HG03460 (cell line): ENCODE measurements around the gene DRD4.
"Not testable (repeated sequence)": the region's sequence is repeated elsewhere in the genome, so short reads cannot be mapped to it uniquely, and the experiment has no call there.

ENCODE experiments used
- ATAC-seq: cut with Tn5 transposase; IDR thresholded peaks from one replicate; pipeline ENCODE4 v1.9.1; 2021; ENCODE audit not compliant: unreplicated experiment

Gene DRD4

GRCh38 chr11:673866-674265, 36.8 kb downstream of the DRD4 start:
- ATAC-seq = no peak

- ATAC-seq = no peak
These were observed 37.3 kb downstream of the DRD4 start for GRCh38 chr11:674406-674805.

- no peak for ATAC-seq
These were observed 41.2 kb downstream of the DRD4 start for GRCh38 chr11:678297-678696.

DNA sequence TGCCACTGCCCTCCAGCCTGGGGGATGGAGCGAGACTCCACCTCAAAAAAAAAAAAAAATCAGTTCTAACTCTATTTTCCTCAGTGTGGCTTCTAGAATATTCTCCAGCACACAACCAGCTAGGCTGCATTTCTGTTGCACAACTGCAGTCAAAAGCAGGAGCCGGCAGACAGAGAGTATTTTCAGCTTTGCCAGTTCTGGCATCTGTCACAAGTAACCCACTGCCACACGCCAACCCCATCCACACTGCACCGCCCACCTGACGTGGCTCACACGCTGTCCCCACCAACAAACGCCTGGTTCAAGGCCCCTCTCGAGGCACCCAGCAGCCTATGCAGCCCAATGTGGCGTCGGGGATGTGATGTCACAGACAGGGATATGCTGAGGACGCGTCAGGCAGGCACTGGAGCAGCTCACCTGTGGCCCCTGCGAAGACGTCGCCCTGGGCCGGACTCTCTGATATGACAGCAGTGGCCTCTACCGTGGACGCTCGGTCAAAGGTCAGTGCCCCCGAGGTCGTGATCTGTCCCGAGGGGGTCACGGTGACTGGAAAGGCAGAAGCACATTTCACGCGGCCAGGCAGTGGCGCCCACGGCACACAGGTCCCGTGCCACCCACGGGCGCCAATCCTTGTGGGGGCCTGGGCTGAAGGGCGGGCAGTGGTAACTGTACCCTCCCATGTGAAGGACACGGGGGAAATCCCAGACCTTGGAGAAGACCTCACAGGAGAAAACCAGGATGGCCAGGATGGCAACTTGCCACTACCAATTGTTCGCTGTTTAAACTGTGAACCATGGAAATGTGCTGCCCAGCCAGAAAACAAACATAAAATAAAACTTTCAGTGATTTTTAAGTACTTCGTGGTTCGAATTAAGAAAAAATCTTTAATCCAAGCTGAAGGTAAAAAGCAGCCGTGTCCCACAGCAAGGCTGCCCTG, 42.5 kb downstream of the DRD4 start:
- ATAC-seq = no peak

DNA sequence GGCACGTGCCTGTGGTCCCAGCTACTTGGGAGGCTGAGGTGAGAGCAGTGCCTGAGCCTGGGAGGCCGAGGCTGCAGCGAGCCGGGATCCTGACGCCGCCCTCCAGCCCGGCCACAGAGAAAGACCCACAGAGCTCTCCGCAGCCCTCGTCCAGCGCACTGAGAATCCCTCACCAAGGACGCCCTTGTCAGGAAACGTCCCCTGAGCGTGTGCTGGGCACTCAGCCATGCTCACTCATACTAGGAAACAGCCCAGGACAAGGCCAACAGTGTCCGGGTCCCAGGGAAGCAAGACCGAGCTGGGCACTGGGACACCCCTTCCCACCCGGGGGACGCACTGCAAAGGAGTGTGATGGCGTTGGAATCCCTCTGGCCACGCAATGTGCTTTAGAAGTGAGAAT, 43.4 kb downstream of the DRD4 start:
- ATAC-seq = no peak

DNA sequence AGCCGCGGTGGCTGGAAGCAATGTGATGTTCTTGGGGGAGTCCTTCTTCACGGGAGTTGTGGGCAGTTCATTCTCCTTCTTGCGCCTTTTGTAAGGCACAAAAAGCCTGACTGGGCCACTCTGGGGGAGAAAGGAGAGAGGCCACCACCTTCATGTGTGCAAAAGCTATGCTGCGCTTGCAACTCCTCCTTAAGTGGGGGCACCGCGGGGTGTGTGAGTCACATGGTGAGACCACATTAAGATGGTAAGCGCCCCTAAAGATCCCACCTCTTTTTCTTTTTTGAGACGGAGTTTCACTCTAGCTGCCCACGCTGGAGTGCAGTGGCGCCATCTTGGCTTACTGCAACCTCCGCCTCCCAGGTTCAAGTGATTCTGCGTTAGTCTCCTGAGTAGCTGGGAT, 43.9 kb downstream of the DRD4 start:
- ATAC-seq = no peak

- ATAC-seq = no peak
These were observed 49.6 kb downstream of the DRD4 start for GRCh38 chr11:686451-687243.

DNA sequence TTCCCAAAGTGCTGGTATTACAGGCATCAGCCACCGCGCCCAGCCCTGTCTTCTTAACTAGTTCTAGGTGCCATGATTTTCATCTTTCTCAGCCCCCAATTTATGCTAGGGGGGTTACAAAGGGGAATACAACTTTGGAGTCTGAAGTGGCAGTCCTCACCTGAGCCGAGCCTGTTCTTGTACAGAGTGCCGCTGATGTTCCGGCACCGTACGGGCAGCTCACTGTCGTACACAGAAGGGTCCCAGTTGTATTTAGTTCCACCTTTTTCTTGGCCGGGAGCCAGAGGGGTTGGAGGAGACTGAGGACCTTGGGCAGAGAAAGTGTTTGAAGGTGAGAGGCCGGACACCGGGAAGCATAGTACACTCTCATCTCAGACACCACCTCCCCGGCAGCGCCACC, 50.7 kb downstream of the DRD4 start:
- ATAC-seq = no peak

GRCh38 chr11:688681-689080, 51.6 kb downstream of the DRD4 start:
- no peak for ATAC-seq

DNA sequence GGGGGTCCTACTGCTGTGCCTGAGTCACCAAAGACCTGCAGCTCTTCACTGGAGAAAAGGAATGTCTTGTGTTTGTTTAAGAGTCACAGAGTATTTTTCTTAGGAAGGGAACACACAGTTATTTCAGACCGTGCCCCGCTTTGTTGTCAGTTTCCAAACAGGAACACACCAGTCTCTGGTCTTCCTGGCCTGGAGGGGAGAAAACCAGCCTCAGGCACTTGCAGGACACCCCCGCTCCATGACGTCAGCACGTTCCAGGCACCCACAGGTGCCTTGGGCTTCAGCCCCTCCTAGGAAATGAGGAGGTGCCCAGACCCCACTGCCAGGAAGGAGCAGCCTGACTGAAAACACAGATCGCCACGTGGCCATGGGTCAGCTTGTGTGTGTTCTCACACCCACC, 52.6 kb downstream of the DRD4 start:
- no peak for ATAC-seq

- ATAC-seq = not testable (repeated sequence)
These were observed 53.2 kb downstream of the DRD4 start for GRCh38 chr11:690244-690643.
